Jurkat, Clone E6-1 (cell line): Measurements from ENCODE around the gene PRKCA.

ENCODE experiments used
- DNase-seq: peaks from one replicate; pipeline ENCODE4 v3.0.0-alpha.2; 2011; ENCODE audit warnings: low read depth, low spot score
- H3K4me3 ChIP-seq: 2 replicates; pipeline ENCODE4 v1.5.1; 2011; ENCODE audit warnings: mild to moderate bottlenecking, low read length, control low read depth, moderate library complexity

PRKCA gene

DNA sequence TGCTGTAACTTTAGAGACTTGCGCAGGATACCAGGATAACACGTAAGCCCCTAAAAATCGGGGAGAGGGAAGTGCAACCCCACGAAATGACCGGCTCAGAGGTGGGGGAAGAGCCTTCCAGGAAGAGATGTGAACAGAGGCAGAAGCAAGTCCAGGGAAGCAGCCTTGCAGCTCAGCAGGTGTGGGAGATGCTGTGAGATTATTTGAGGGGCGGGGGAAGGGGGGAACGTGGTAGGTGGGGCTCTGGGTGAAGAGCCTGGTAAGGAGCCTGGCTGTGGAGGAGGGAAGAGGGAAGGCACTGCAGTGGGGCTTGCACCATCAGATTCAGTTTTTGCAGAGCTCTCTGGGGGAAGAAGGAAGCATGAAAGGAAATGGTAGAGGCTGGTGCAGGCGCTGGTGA, 437.1 kb downstream of the PRKCA start:
- no peak overlapping the region for H3K4me3 ChIP-seq
- no peak for DNase-seq

DNA sequence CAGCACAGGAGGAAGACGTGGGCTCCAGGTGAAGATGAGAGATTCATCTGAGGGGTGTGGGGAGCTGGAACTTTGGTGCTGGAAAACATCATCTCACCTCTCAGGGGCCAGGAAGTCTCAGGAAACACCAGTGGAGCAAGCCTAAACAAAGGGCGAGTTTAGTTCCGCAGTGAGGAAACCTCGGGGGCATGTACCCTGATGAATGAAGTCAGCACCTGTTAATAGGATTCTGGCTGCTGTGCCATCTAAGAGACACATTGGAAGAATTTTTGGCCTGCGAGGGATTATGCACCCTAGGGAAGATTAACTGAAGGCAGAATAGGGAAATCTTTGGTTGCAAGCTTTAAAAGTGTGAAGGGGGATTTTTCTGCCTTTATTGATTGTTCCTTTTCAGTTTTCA, 437.8 kb downstream of the PRKCA start:
- DNase-seq: no peak
- H3K4me3 ChIP-seq: no peak overlapping the region

- DNase-seq: no peak
Observed at GRCh38 chr17:66743511-66743910, 441.1 kb downstream of the PRKCA start.

GRCh38 chr17:66746736-66747135, 444.3 kb downstream of the PRKCA start:
- no peak overlapping the region for H3K4me3 ChIP-seq
- no peak for DNase-seq

More at GRCh38 chr17:66743511-66743910, 441.1 kb downstream of the PRKCA start:
- H3K4me3 ChIP-seq: no peak overlapping the region

DNA sequence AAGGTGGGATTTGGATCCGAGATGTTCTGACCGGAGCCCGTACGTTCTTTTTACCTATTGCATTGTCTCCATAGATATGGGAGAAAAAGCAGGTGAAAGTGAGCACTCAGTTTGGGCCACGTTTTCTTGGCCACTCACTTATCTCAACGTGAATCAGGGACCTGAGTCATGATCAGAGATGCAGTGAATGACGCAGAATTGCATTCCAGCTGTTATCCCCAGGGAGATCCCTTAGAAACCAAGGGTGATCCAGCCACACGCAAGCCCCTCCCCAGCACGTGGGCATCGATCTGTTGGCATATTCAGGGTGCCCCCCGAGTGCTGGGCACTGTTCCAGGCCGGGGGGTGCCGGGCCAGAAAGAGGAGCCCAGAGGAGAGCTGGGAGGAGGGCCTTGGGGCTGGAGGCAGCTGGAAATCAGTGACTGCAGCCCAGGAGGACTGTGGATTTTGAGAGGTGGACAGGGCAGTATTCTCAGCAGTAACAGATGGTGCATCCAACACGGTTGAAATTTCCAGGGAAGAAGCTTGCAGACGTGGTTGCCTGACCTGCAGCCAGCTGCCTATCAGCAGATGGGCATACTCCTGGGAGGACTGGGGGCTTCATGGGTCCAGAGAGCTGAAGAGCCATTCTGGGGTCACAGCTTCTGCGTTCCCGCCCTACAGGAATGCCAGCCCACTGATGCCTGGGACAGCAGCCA, 445.3 kb downstream of the PRKCA start:
- no peak for DNase-seq
- H3K4me3 ChIP-seq: no peak overlapping the region

- DNase-seq: no peak
- no peak overlapping the region for H3K4me3 ChIP-seq
Observed at GRCh38 chr17:66748578-66748977, 446.2 kb downstream of the PRKCA start.

DNA sequence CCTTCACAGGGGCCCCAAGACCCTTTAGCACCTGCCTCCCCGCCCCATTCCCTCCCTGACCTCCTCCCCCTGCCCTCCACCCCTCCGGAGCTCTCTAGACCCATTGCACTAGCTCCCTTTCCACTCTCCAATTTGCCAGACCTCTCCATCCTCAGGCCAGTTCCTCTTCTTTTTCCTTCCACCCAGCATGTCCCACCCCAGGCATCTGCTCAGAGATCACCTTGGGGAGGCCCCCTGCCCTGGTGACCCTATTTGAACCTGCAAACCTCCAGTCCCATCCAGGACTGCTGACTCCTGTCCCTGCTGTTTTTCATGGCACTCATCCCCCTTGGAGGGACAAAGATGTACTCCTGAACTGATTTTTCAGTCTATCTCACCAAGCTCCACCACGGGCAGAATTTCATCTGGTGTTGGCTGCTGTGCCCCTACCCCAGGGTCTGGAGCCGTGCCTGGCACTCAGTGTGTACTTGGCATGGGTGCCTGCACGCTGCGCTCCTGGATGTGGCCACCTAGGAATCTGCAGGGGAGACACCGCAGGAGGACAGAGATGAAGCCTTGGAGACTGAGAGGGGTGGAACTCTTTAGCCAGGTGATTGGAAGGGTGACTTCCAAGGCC, 446.9 kb downstream of the PRKCA start:
- H3K4me3 ChIP-seq: no peak overlapping the region
- no peak for DNase-seq

- no peak overlapping the region for H3K4me3 ChIP-seq
- no peak for DNase-seq
Observed at GRCh38 chr17:66750116-66750515, 447.7 kb downstream of the PRKCA start.

- DNase-seq: no peak
- H3K4me3 ChIP-seq: no peak overlapping the region
Observed at GRCh38 chr17:66750781-66751543, 448.5 kb downstream of the PRKCA start.

DNA sequence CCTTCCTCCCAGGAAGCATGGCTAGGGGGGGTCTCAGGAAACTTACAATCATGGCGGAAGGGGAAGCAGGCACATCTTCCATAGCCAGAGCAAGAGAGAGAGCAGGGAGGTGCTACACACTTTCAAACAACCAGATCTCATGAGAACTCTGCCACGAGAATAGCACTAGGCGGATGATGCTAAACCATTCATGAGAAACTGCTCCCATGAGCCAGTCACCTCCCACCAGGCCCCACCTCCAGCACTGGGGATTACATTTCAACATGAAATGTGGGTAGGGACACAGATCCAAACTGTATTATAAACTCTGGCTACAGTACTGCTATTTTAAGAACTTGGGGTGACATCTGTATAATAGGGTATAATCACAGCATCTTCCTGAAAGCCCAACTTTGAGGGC, 449.4 kb downstream of the PRKCA start:
- no peak for DNase-seq
- no peak overlapping the region for H3K4me3 ChIP-seq

DNA sequence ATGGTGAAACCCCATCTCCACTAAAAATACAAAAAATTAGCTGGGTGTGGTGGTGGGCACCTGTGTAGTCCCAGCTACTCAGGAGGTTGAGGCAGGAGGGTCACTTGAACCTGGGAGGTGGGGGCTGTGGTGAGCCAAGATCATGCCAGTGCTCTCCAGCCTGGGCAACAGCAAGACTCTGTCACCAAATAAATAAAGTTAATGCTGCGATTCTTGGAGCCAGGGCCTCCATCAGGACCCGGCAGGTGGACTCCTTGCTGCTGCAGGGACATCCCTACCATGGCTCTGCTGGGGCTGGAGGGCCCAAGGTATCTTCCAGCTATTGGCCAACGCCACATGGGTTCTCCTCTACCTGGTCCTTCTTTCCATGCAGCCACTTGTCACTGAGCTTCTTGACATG, 450.0 kb downstream of the PRKCA start:
- DNase-seq: no peak

DNA sequence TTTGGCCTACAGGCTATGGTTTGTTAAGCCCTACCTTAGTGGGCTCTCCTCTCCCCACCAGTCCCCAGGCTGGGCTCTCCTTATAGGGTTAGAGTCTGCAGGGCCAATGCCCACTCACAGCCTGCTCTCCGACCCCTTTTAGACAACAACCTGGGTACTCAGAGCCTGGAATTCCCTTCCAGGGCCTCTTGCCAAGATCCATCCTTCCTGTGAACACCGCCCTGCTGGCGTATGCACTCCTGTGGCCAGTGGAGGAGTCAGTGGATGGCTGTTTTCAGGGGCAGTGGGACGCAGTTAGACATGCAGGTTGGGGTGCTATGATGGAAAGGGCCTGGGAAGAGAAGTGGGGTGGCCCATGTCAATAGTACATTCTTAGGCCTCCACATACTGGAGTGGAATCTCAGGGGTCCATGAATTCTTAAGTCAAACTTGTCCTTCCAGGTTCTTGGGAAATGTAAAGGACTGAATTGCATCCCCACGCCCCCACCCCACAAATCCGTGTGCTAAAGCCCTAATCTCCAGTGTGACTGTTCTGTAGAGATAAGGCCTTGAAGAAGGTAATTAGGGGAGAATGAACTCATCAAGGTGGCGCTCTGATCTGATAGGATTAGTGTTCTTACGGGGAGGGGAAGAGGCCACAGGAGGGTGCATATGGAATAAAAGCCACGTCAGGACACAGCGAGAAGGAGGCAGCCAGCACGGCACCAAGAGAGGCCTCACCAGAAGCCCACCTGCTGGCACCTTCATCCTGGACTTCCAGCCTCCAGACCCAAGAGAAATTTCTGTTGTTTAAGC, 450.9 kb downstream of the PRKCA start:
- no peak for DNase-seq
- no peak overlapping the region for H3K4me3 ChIP-seq

More for the DNA sequence above, 450.0 kb downstream of the PRKCA start:
- H3K4me3 ChIP-seq: no peak overlapping the region

- no peak for DNase-seq
- H3K4me3 ChIP-seq: no peak overlapping the region
Observed at GRCh38 chr17:66755101-66755943, 452.9 kb downstream of the PRKCA start.

- no peak for DNase-seq
- H3K4me3 ChIP-seq: no peak overlapping the region
Observed at GRCh38 chr17:66755944-66756290, 453.5 kb downstream of the PRKCA start.

DNA sequence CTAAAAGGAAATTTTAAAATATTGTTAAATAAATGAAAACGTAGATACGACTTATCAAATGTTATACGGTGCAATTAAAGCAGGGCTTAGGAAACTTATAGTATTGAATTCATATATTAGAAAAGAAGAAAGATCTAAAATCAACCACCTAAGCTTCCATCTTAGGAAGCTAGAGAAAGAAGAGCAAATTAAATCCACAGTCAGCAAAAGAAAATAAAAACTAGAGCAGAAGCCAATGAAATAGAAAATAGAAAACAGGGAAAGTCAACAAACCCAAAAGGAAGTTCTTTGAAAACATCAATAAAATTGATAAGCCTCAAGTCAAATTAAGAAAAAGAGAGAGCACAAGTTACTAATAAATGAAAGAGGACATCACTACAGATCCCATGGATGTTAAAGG, 457.9 kb downstream of the PRKCA start:
- no peak for DNase-seq
- no peak overlapping the region for H3K4me3 ChIP-seq

- DNase-seq: no peak
- no peak overlapping the region for H3K4me3 ChIP-seq
Observed at GRCh38 chr17:66762276-66762675, 459.9 kb downstream of the PRKCA start.

DNA sequence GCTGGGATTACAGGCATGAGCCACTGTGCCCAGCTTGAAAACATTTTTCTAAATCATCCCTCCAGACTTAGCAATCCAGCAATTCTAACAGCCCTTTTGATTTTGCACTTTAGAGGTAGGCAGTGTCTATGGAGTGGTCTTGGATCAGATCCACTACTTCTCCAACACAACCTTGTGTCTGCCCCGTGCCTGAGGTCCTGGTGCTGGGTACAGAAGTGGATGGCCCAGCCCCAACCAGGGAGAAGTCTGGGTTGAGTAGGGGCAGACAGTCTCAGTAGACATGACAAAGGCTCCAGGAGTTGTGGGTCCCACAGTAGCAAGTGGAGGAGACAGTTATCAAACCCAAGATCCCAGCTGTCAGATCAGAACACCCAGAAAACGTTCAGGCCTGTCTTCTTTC, 460.6 kb downstream of the PRKCA start:
- H3K4me3 ChIP-seq: no peak overlapping the region

GRCh38 chr17:66764506-66764905, 462.1 kb downstream of the PRKCA start:
- no peak for DNase-seq
- no peak overlapping the region for H3K4me3 ChIP-seq

More for the DNA sequence above, 460.6 kb downstream of the PRKCA start:
- DNase-seq: no peak
